Heart right ventricle (tissue), 16 donors: ENCODE data around the gene FOSL1. TPM values are rescaled to one million over a fixed set of nuclear protein-coding genes. Genes with fewer than 3 reads are reported as not detected.

Source experiments
- ATAC-seq, 8 donors: fragments of 200-7000 bp; cut with Tn5 transposase; one replicate each; pipeline ENCODE4 v1.9.1; 2020; ENCODE audit warnings: mild to moderate bottlenecking in 8 of 8, moderate library complexity in 8 of 8, moderate number of reproducible peaks in 1 of 8
- DNase-seq, 2 donors: peaks; one replicate each; pipeline ENCODE4 v3.0.0-alpha.2; 2020
- H3K27ac ChIP-seq, 10 donors: fragments of 200-600 bp; sonication (generic) in 2 of 10; one replicate each; pipeline versions ENCODE4 v1.5.0 to v1.8.0; 2020 to 2022; ENCODE audit warnings: mild to moderate bottlenecking in 3 of 10
- H3K27me3 ChIP-seq, 7 donors: fragments of 200-600 bp; one replicate each; pipeline ENCODE4 v1.8.0; 2021 to 2022; ENCODE audit warnings: mild to moderate bottlenecking in 2 of 7
- H3K36me3 ChIP-seq, 9 donors: fragments of 200-600 bp; sonication (generic) in 1 of 9; one replicate each; pipeline versions ENCODE4 v1.5.0 to v1.8.0; 2020 to 2022; ENCODE audit warnings: mild to moderate bottlenecking in 2 of 9
- H3K4me1 ChIP-seq, 9 donors: fragments of 200-600 bp; sonication (generic) in 1 of 9; one replicate each; pipeline versions ENCODE4 v1.5.0 to v1.8.0; 2020 to 2022; ENCODE audit warnings: mild to moderate bottlenecking in 4 of 9
- H3K4me3 ChIP-seq, 10 donors: fragments of 200-600 bp; sonication (generic) in 2 of 10; one replicate each; pipeline versions ENCODE4 v1.5.0 to v1.8.0; 2020 to 2022; ENCODE audit warnings: mild to moderate bottlenecking in 7 of 10, moderate library complexity in 2 of 10
- H3K9me3 ChIP-seq, 11 donors: fragments of 200-600 bp in 10 of 11; sonication (generic) in 2 of 11; one replicate each; pipeline versions ENCODE4 v1.5.0 to v1.8.0; 2013 to 2022; ENCODE audit warnings: mild to moderate bottlenecking in 2 of 11, control low read depth in 1 of 11, moderate library complexity in 1 of 11
- CTCF ChIP-seq, 9 donors: fragments of 200-600 bp; sonication (generic) in 2 of 9; IDR thresholded peaks; one replicate each; pipeline versions ENCODE4 v1.5.0 to v1.8.0; 2021 to 2022; ENCODE audit warnings: antibody characterized with exemption in 9 of 9, mild to moderate bottlenecking in 5 of 9, moderate library complexity in 1 of 9
- WGBS, 2 donors: extraction: QIAGEN DNeasy Blood & Tissue Kit; methylation state at CpG; one replicate each; pipeline ENCODE4 v1.1.7; 2013; ENCODE audit warnings: inconsistent platforms in 1 of 2; 5-methylcytosine and 5-hydroxymethylcytosine counted together
- intact Hi-C, 10 donors: fragments of 100-400 bp; cut with DNase I; formaldehyde crosslinking; loops; one replicate each; pipeline versions ENCODE4 v1.11.1 to v1.14.2; 2022
- polyA plus RNA-seq, 2 donors: library from polyadenylated mRNA; stranded (reverse); fragments of 200-250 nt; gene quantifications; one replicate each; pipeline ENCODE4 v1.2.3, GENCODE V29; 2013
- total RNA-seq, 10 donors: library from RNA; stranded (reverse); fragmentation: NEBNext Ultra II Directional in 3 of 10; extraction: Animal tissue kit (Norgen Biotek cat#: 25700) in 3 of 10; gene quantifications; one replicate each; pipeline versions ENCODE4 v1.2.1 to v1.2.4, GENCODE V29; 2021 to 2023
- donor health status: Arrhythmogenic right ventricular cardiomyopathy.
- donor health status: ischemic (EF 13 %, LVEDD 7.1; RV severe dilation, severe dysfunction).
- donor health status: healthy with polysubstance abuse.
- donor health status: DM: no; HTN: yes; CAD: no.
- donor health status: DM: no; HTN: no; CAD: no.
- donor health status: ischemic (EF 25% LVEDD 6.9; RV normal size, moderate dysfunction).
- donor health status: ischemic (EF 25% LVEDD 5.7; RV mildly dilated, moderate dysfunction).
- donor health status: healthy.
- donor health status: DM: yes; HTN: yes; CAD: no.
- donor health status: Ischemic cardiomyopathy.
- donor health status: ischemic (EF 35%, LVEDD 5.7; RV mildly dilated, moderate dysfunction).
- donor health status: nonischemic (EF 11% LVEDD 7.7; RV severe dilation, severe dysfunction).
- donor health status: DM: yes; HTN: yes; CAD: no.
- donor health status: PGD.
- donor health status: ischemic (EF 29% LVEDD 5.4; RV normal size, mild dysfunction).
- donor health status: nonischemic (EF 23%, LVEDD 6.1; RV moderate dilation, normal function).

Gene FOSL1
- total and polyA plus RNA-seq, 12 donors: 0.31 to 32.8 (median 2.8) TPM; not detected in 2

GRCh38 chr11:65880844-65881421 is 19.3 kb downstream of the FOSL1 start:
- Histone ChIP-seq H3K4me1 (peaks cover 0 to 15% (median 8%) of the 10 kb centered on the region in 9 donors), H3K4me3 (peak overlapping the region in 1 of 10 donors; percentile 39), H3K9me3 (no peaks in the 10 kb centered on the region), H3K27me3 (no peaks in the 10 kb centered on the region), H3K27ac (peak overlapping the region in 1 of 10 donors; percentile 47), H3K36me3 (peaks cover 0 to 42% (median 19%) of the 10 kb centered on the region in 9 donors)
- 64 to 80% methylated on average over 7 of the region's 7 CpGs for WGBS, 2 donors
- DNase-seq (no peak), ATAC-seq (no peak)
- intact Hi-C loops: loop anchor here in 4 of 10 donors (5.0 to 10.0 kb wide), 3 partner anchors 101 to 166 kb away; partner anchors contain the start of gene KAT5 (in 1 of the 4)
- TF ChIP-seq CTCF (IDR thresholded peaks at IDR 0.05): no peak

- peaks cover 0 to 34% (median 19%) of the 10 kb centered on the region in 9 donors for H3K36me3 ChIP-seq
- TF ChIP-seq CTCF (IDR thresholded peaks at IDR 0.05): no peak
- H3K27me3 ChIP-seq: no peaks in the 10 kb centered on the region
- intact Hi-C loops: loop anchor here in 4 of 10 donors (5.0 to 10.0 kb wide), 3 partner anchors 102 to 165 kb away; partner anchors contain the start of gene KAT5 (in 1 of the 4)
- DNase-seq (no peak), ATAC-seq (no peak)
- peaks cover 0 to 15% (median 8%) of the 10 kb centered on the region in 9 donors for H3K4me1 ChIP-seq
- H3K9me3 ChIP-seq: no peaks in the 10 kb centered on the region
- peak overlapping the region in 1 of 10 donors; percentile 59 for H3K27ac ChIP-seq
- H3K4me3 ChIP-seq: peak overlapping the region in 1 of 10 donors; percentile 39
- WGBS, 2 donors: 80 to 82% methylated on average over 7 of the region's 7 CpGs
Measured at GRCh38 chr11:65880027-65880426, 20.2 kb downstream of the FOSL1 start.

GRCh38 chr11:65879617-65880016 is 20.6 kb downstream of the FOSL1 start, which contains the start of gene CTSW:
CTSW (plus strand) TSS chr11:65879837; CDS start chr11:65879855, 18 bp downstream.
- Histone ChIP-seq H3K9me3 (no peaks in the 10 kb centered on the region), H3K4me3 (peak within 1 kb of the TSS in 1 of 10 donors; percentile 39), H3K27ac (peak within 1 kb of the TSS in 1 of 10 donors; percentile 59), H3K36me3 (peaks cover 0 to 30% (median 17%) of the 10 kb centered on the region in 9 donors), H3K27me3 (no peaks in the 10 kb centered on the region), H3K4me1 (peaks cover 0 to 11% (median 4%) of the 10 kb centered on the region in 9 donors)
- no peak for ATAC-seq
- DNase-seq: no peak
- 53 to 64% methylated on average over 7 of the region's 7 CpGs for WGBS, 2 donors
- TF ChIP-seq CTCF (IDR thresholded peaks at IDR 0.05): no peak
- intact Hi-C loops: loop anchor here in 4 of 10 donors (5.0 to 10.0 kb wide), 3 partner anchors 103 to 165 kb away; partner anchors contain the start of gene KAT5 (in 1 of the 4)

- 7% methylated on average over 52 to 54 of the region's 54 CpGs for WGBS, 2 donors
- Histone ChIP-seq H3K27ac (peak overlapping the region; percentile 84 to 97 (median 96)), H3K4me1 (peaks cover 16 to 40% (median 29%) of the 10 kb centered on the region in 9 donors), H3K9me3 (no peaks in the 10 kb centered on the region), H3K4me3 (peak overlapping the region; percentile 47 to 73 (median 68)), H3K36me3 (peaks cover 0 to 26% (median 9%) of the 10 kb centered on the region in 9 donors), H3K27me3 (no peaks in the 10 kb centered on the region)
- DNase-seq (peak; percentile 95 to 96), ATAC-seq (peak; percentile 91 to 97 (median 94))
- no peak for TF ChIP-seq CTCF (IDR thresholded peaks at IDR 0.05)
- intact Hi-C loops: loop anchor here in 4 of 10 donors (1.0 to 2.0 kb wide), 3 partner anchors 13 to 46 kb away; partner anchors contain the start of genes FIBP (in 2 of the 4), MUS81 (in 2 of the 4), C11orf68 (in 1 of the 4) and DRAP1 (in 1 of the 4)
Measured at GRCh38 chr11:65873318-65874156, 26.7 kb downstream of the FOSL1 start.
